Bronchus fibroblast of lung (primary cell): ENCODE measurements around the gene STOML1. TPM values are rescaled to one million over a fixed set of nuclear protein-coding genes. Genes with fewer than 3 reads are reported as not detected.

Experiments used
- total RNA-seq: library from RNA; depleted of rRNA; stranded (reverse); fragments of >200 nt; gene quantifications from 2 replicates; pipeline ENCODE4 v1.2.3, GENCODE V29; 2015

Gene STOML1, protein sequence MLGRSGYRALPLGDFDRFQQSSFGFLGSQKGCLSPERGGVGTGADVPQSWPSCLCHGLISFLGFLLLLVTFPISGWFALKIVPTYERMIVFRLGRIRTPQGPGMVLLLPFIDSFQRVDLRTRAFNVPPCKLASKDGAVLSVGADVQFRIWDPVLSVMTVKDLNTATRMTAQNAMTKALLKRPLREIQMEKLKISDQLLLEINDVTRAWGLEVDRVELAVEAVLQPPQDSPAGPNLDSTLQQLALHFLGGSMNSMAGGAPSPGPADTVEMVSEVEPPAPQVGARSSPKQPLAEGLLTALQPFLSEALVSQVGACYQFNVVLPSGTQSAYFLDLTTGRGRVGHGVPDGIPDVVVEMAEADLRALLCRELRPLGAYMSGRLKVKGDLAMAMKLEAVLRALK
- total RNA-seq = 20.4 and 22.9 TPM in 2 replicates

DNA sequence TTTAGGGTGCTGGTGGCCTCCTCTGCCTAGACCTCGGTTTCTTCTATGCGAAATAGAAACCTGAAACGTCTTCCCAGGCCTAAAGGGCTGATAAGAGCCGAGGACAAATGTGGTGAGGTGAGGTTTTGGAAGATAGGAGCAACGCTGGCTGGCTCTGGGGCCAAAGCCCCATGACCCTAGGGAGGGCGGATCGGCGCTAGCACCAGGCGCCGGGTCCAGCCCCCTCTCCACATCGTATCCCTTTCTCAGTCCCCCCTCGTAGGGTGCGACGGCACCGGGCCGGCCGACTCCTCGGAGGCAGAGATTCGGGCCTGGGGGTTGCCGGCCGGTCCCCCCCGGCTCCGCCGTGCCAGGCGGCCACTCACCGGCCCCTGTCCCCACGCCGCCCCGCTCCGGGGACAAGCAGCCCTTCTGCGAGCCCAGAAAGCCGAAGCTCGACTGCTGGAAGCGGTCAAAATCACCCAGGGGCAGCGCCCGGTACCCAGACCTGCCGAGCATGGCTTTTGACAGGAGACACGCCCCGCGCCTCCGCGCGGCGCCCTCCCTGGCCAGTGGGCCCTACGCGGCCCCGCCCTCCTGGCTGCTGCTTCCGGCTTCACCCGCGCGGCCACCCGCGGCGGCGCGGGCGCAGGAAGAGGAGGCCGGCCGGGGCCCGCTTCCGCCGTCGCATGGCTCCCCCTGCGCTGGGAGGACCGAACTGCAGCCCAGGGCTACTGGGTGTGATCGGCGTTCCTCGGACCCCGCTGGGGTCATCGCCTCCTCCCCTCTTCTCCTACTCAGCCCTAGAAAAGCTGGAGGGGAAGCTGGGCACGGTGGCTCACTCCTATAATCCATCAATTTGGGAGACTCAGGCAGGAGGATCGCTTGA, at the start of gene STOML1:
STOML1 (minus strand) TSS at position 570 of the 868 bp plus-strand sequence; CDS start at position 498, 72 bp downstream.

DNA sequence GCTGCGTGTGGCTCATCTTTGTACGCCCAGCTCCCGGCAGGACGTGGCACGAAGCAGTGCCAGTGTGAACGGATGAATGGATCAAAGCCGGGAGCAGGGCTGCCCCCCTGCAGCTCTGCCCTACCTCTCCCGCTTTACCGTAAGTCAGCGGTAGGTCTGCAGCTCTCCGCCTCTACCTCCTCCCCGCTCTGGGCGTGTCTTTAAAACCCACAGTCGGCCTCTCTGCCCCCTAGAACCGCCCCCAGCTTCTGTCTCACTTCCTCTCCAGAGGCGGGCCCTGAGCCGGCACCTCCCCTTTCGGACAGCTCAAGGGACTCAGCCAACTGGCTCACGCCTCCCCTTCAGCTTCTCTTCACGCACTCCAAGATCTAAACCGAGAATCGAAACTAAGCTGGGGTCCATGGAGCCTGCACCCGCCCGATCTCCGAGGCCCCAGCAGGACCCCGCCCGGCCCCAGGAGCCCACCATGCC, 2.4 kb upstream of the STOML1 start, which contains the start of gene PML:
PML (plus strand) TSS at position 304 of the 471 bp plus-strand sequence; CDS start at position 401, 97 bp downstream.

Other genes starting within 250 kb of the STOML1 start
- gene INSYN1, start 238.9 kb downstream of the STOML1 start, total RNA-seq = 0.17 and 0.30 TPM in 2 replicates
- gene TBC1D21, start 118.7 kb downstream of the STOML1 start, total RNA-seq = not detected in 2 replicates
- 112 and 113 TPM in 2 replicates for gene LOXL1, start 65.8 kb downstream of the STOML1 start, total RNA-seq
- 25.1 and 39.2 TPM in 2 replicates for gene PML, start 2.4 kb upstream of the STOML1 start, total RNA-seq
- gene GOLGA6A, start 90.3 kb upstream of the STOML1 start, total RNA-seq = not detected in 2 replicates
- not detected in 2 replicates for gene ISLR2, start 138.3 kb upstream of the STOML1 start, total RNA-seq
- 10.1 and 16.1 TPM in 2 replicates for gene ISLR, start 181.4 kb upstream of the STOML1 start, total RNA-seq
- gene STRA6, start 210.5 kb upstream of the STOML1 start, total RNA-seq = 0.17 and 0.30 TPM in 2 replicates
- gene CCDC33, start 244.0 kb upstream of the STOML1 start, total RNA-seq = under 0.01 TPM in 1 of 2 replicates, not detected in the other